WTC11 (cell line): ENCODE results near the gene RBM11.

ENCODE experiments used
- CREB1 ChIP-seq: sonication (generic); formaldehyde crosslinking; IDR thresholded peaks from 2 replicates; pipeline ENCODE4 v1.8.0; 2023; ENCODE audit warnings: mild to moderate bottlenecking, missing genetic modification reagents
- ESRRA ChIP-seq: sonication (generic); formaldehyde crosslinking; IDR thresholded peaks from 2 replicates; pipeline ENCODE4 v1.8.1; 2022; ENCODE audit warnings: mild to moderate bottlenecking, missing genetic modification reagents, borderline replicate concordance
- ETV6 ChIP-seq: sonication (generic); formaldehyde crosslinking; IDR thresholded peaks from 2 replicates; pipeline ENCODE4 v1.8.1; 2022; ENCODE audit warnings: mild to moderate bottlenecking, missing genetic modification reagents
- JUN ChIP-seq: sonication (generic); formaldehyde crosslinking; IDR thresholded peaks from 2 replicates; pipeline ENCODE4 v1.8.0; 2023; ENCODE audit warnings: mild to moderate bottlenecking, missing genetic modification reagents
- KAT7 ChIP-seq: sonication (generic); formaldehyde crosslinking; IDR thresholded peaks from 2 replicates; pipeline ENCODE4 v1.8.1; 2023; ENCODE audit warnings: missing genetic modification reagents, mild to moderate bottlenecking, borderline replicate concordance
- MXD4 ChIP-seq: fragments of 250-450 bp; sonication (Bioruptor Pico); IDR thresholded peaks from 2 replicates; pipeline ENCODE4 v1.8.0; 2021; ENCODE audit warnings: mild to moderate bottlenecking, moderate library complexity, borderline replicate concordance
- MYBL2 ChIP-seq: sonication (generic); formaldehyde crosslinking; IDR thresholded peaks from 2 replicates; pipeline ENCODE4 v1.8.1; 2023; ENCODE audit warnings: mild to moderate bottlenecking, moderate library complexity, missing genetic modification reagents
- NR3C1 ChIP-seq: sonication (generic); formaldehyde crosslinking; conservative IDR thresholded peaks from 2 replicates; pipeline ENCODE4 v1.8.1; 2023; ENCODE audit warnings: low read depth, mild to moderate bottlenecking, missing genetic modification reagents
- TF ChIP-seq, protein P1 (sequence below): fragments of 200-600 bp; IDR thresholded peaks from 2 replicates; pipeline ENCODE4 v1.8.0; 2022; ENCODE audit warnings: antibody characterized with exemption
- TF ChIP-seq, protein P2 (sequence below): sonication (generic); formaldehyde crosslinking; IDR thresholded peaks from 2 replicates; pipeline ENCODE4 v1.8.1; 2023; ENCODE audit warnings: mild to moderate bottlenecking, missing genetic modification reagents, moderate library complexity
- TF ChIP-seq, protein P3 (sequence below): sonication (generic); formaldehyde crosslinking; conservative IDR thresholded peaks from 2 replicates; pipeline ENCODE4 v1.8.1; 2023; ENCODE audit warnings: mild to moderate bottlenecking, low read depth, missing genetic modification reagents, moderate library complexity
- TF ChIP-seq, protein P4 (sequence below): sonication (generic); formaldehyde crosslinking; IDR thresholded peaks from 2 replicates; pipeline ENCODE4 v1.8.1; 2023; ENCODE audit warnings: mild to moderate bottlenecking, missing genetic modification reagents, moderate library complexity

DNA sequence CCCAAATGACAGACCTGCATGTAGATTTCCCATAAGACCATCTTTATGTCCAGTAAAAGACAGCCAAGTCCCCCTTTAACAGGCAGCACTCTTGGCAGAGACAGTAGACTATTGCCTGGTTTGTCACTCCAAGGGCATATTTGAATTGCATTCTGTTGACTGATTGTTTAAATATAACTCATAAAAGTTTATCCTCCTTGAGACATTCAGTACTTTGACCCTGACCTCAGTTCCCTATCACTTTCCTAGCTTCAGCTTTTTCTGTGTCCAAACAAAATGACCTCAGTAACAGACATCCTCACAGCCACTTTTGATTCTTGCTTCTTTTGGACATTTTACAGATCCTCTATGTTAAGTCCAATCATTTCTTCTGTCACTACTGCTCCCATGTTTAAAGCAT is 51.1 kb downstream of the RBM11 start:
- TF ChIP-seq MXD4 (CRISPR knock-in tag) (no peak), KAT7 (CRISPR knock-in tag) (no peak), MYBL2 (CRISPR knock-in tag) (no peak), ESRRA (CRISPR knock-in tag) (no peak), CREB1 (CRISPR knock-in tag) (no peak), JUN (CRISPR knock-in tag) (no peak), ETV6 (CRISPR knock-in tag) (no peak), NR3C1 (CRISPR knock-in tag) (no peak)
- TF ChIP-seq, protein P1, sequence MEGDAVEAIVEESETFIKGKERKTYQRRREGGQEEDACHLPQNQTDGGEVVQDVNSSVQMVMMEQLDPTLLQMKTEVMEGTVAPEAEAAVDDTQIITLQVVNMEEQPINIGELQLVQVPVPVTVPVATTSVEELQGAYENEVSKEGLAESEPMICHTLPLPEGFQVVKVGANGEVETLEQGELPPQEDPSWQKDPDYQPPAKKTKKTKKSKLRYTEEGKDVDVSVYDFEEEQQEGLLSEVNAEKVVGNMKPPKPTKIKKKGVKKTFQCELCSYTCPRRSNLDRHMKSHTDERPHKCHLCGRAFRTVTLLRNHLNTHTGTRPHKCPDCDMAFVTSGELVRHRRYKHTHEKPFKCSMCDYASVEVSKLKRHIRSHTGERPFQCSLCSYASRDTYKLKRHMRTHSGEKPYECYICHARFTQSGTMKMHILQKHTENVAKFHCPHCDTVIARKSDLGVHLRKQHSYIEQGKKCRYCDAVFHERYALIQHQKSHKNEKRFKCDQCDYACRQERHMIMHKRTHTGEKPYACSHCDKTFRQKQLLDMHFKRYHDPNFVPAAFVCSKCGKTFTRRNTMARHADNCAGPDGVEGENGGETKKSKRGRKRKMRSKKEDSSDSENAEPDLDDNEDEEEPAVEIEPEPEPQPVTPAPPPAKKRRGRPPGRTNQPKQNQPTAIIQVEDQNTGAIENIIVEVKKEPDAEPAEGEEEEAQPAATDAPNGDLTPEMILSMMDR: no peak
- TF ChIP-seq, protein P2, sequence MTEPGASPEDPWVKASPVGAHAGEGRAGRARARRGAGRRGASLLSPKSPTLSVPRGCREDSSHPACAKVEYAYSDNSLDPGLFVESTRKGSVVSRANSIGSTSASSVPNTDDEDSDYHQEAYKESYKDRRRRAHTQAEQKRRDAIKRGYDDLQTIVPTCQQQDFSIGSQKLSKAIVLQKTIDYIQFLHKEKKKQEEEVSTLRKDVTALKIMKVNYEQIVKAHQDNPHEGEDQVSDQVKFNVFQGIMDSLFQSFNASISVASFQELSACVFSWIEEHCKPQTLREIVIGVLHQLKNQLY (CRISPR knock-in tag): no peak
- TF ChIP-seq, protein P3, sequence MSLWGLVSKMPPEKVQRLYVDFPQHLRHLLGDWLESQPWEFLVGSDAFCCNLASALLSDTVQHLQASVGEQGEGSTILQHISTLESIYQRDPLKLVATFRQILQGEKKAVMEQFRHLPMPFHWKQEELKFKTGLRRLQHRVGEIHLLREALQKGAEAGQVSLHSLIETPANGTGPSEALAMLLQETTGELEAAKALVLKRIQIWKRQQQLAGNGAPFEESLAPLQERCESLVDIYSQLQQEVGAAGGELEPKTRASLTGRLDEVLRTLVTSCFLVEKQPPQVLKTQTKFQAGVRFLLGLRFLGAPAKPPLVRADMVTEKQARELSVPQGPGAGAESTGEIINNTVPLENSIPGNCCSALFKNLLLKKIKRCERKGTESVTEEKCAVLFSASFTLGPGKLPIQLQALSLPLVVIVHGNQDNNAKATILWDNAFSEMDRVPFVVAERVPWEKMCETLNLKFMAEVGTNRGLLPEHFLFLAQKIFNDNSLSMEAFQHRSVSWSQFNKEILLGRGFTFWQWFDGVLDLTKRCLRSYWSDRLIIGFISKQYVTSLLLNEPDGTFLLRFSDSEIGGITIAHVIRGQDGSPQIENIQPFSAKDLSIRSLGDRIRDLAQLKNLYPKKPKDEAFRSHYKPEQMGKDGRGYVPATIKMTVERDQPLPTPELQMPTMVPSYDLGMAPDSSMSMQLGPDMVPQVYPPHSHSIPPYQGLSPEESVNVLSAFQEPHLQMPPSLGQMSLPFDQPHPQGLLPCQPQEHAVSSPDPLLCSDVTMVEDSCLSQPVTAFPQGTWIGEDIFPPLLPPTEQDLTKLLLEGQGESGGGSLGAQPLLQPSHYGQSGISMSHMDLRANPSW (CRISPR knock-in tag): no peak
- TF ChIP-seq, protein P4, sequence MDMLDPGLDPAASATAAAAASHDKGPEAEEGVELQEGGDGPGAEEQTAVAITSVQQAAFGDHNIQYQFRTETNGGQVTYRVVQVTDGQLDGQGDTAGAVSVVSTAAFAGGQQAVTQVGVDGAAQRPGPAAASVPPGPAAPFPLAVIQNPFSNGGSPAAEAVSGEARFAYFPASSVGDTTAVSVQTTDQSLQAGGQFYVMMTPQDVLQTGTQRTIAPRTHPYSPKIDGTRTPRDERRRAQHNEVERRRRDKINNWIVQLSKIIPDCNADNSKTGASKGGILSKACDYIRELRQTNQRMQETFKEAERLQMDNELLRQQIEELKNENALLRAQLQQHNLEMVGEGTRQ (CRISPR knock-in tag): no peak
